GM10266 (cell line): ENCODE results near the gene LAMA3.

Experiments
- DNase-seq: peaks from one replicate; pipeline ENCODE4 v3.0.0; 2012; ENCODE audit errors: extremely low spot score
- CTCF ChIP-seq: IDR thresholded peaks from 2 replicates; pipeline ENCODE4 v1.5.1; 2012; ENCODE audit warnings: mild to moderate bottlenecking, low read depth; ENCODE audit not compliant: control insufficient read depth, insufficient read depth; ENCODE audit errors: missing control alignments

Gene LAMA3

DNA sequence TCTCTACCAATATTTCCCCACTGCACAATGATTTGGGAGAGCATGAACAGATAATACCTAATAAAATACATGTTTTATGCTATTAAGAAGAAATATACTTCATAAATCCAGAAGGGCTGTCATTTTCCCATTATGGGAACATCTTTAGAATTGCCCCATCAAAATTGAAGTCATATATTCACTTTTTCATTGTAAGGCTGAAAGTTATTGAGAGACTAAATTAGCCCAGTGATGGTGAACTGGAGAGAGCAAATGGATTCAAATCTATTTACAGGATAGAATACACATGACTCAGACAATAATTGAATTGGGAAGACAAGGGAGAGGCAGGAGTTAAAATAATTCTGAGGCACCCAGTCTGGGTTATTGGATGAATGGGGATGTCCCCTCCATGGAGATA, 245.6 kb downstream of the LAMA3 start:
- no peak for TF ChIP-seq CTCF
- no peak for DNase-seq

DNA sequence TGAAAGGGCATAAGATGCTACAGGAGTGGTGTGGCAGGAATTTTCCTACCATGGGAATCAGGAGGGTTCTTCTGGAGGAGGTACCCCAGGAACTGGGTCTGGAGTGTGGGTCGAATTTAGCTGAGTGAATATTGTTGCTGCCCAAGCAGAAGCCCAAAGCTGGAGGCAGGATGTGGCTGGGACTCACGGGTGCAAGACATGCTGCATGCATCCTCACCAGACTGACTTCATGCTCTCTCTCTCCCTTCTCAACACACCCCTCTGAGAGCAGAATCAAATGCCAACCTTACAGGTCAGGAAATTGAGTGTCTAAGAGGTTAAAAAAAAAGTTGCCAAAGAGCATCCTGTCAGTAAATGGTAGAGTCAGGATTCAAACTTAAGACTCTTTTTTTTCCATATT, 246.6 kb downstream of the LAMA3 start:
- TF ChIP-seq CTCF, result no peak

DNA sequence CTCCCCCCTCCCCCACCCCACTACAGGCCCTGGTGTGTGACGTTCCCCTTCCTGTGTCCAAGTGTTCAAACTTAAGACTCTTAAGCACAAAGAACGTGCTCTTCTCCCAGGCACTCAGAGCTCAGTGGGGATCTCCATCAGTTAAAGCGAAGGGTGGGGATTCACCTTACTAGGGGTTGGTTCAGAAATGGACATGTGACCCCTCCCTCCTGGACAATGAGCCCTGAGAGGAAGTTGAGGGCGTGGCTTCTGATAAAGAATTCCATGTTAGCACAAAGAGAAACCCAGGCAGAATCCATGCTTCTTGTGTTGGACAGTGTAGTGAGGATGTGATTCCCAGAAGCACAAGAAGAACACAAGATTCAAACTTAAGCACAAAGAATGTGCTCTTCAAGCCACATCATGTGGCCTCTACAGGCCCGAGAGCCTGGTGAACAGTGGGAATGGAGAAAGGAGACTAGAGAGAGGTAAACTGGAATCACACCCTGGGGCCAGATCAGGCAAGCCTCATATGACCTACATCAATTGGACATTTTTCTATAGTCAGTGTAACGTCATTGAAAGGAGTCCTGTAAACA, 247.2 kb downstream of the LAMA3 start:
- no peak for TF ChIP-seq CTCF
- no peak for DNase-seq

More for the DNA sequence above, 246.6 kb downstream of the LAMA3 start:
- no peak for DNase-seq

GRCh38 chr18:23938043-23938756, 248.9 kb downstream of the LAMA3 start:
- no peak for DNase-seq
- no peak for TF ChIP-seq CTCF

GRCh38 chr18:23938901-23939341, 249.7 kb downstream of the LAMA3 start:
- no peak for DNase-seq
- TF ChIP-seq CTCF, result no peak

- no peak for TF ChIP-seq CTCF
- DNase-seq, result no peak
Measured at GRCh38 chr18:23939366-23939765, 250.1 kb downstream of the LAMA3 start.

GRCh38 chr18:23939896-23940295, 250.6 kb downstream of the LAMA3 start:
- no peak for TF ChIP-seq CTCF
- DNase-seq, result no peak
